GM12865 (cell line): ENCODE data around the gene ACAD10.
"Not testable (repeated sequence)": the region's sequence is repeated elsewhere in the genome, so short reads cannot be mapped to it uniquely, and the experiment has no call there.

Experiments used
- DNase-seq: peaks from one replicate; pipeline ENCODE4 v3.0.0; 2010; ENCODE audit warnings: low read depth
- H3K4me3 ChIP-seq: 2 replicates; pipeline ENCODE4 v1.5.1; 2011; ENCODE audit warnings: mild to moderate bottlenecking, low read depth, low read length, control low read depth
- TF ChIP-seq, protein P1 (sequence below): IDR thresholded peaks from 2 replicates; pipeline ENCODE4 v1.5.1; 2011; ENCODE audit warnings: low read length, control low read depth, low read depth, inconsistent platforms; ENCODE audit not compliant: insufficient read depth; ENCODE audit errors: missing control alignments

ACAD10 gene

DNA sequence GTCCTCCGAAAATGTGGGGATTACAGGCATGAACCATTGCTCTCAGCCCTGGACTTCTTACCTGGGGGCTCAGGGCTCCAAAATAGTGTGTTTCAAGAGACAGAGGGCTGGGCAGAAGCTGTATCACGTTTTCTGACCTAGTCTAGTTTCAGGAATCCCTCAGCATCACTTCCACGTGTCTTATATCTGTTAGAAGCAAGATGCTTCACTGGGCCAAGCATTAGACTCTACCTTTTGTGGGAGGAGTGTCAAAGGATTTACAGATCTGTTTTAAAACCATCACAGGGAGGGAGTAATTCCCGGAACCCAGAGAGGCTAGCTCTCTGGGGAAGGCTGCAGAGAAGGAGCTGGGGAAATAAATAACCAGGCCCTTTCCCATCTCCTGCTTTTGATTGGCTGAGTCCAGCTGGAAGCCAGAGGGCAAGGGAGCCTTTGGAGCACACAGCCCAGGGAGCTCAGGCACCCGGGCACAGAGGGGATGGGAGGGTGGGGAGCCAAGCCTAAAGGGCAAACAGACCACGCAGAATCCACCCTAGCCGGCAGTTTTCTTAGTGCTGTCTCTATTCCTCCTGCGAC is 47.6 kb downstream of the ACAD10 start:
- H3K4me3 ChIP-seq, result no peak overlapping the region
- no peak for DNase-seq
- TF ChIP-seq, protein P1, sequence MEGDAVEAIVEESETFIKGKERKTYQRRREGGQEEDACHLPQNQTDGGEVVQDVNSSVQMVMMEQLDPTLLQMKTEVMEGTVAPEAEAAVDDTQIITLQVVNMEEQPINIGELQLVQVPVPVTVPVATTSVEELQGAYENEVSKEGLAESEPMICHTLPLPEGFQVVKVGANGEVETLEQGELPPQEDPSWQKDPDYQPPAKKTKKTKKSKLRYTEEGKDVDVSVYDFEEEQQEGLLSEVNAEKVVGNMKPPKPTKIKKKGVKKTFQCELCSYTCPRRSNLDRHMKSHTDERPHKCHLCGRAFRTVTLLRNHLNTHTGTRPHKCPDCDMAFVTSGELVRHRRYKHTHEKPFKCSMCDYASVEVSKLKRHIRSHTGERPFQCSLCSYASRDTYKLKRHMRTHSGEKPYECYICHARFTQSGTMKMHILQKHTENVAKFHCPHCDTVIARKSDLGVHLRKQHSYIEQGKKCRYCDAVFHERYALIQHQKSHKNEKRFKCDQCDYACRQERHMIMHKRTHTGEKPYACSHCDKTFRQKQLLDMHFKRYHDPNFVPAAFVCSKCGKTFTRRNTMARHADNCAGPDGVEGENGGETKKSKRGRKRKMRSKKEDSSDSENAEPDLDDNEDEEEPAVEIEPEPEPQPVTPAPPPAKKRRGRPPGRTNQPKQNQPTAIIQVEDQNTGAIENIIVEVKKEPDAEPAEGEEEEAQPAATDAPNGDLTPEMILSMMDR, result no peak

- H3K4me3 ChIP-seq, DNase-seq: not testable (repeated sequence)
These were observed 53.7 kb downstream of the ACAD10 start for GRCh38 chr12:111739524-111739923.

DNA sequence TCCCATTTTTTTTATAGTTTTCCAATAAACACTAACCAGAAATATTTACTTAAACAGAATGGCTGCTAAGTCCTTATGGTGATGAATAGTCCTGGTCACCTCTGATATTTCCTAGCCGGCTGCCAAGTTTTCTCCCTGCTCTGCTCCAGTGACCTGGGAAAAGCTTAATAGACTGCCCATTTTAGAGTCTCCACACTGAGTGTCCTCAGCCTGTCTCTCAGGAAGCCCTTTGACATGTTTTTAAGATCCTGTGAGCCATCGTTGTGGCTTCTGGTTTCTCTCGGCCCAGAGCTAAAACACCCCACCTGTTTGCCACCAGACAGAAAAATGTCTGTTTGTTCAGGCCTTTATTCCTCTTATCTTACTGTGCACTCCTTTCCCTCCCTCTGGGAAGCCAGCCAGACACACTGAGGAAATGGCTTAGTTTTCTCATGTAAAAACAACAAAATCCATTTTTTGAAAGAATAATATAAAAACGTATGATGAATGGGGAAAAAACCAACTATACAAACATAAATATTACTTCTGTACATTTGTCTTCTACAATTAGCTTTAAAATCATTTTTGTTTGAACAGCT is 55.5 kb downstream of the ACAD10 start:
- no peak for DNase-seq
- TF ChIP-seq, protein P1, result no peak
- H3K4me3 ChIP-seq, result no peak overlapping the region

DNA sequence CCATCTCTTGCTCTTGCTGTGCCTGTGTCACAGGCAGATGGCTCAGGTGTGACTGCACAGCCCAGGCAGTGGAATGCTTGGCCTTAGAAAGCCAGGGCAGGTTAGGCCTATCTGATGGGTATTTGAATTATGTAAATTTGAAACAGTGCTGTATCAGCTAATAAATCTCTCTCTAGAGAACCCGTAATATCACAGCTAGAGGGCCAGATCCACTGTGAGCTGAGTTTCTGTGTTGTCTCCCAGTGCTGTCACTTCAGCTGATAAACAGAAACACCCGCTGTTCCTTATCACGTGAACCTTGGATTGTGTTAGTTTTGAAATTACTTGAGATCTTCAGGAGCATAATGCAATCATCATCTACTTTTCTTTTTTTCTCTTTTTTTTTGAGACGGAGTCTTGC is 59.4 kb downstream of the ACAD10 start:
- no peak overlapping the region for H3K4me3 ChIP-seq
- TF ChIP-seq, protein P1, result no peak
- DNase-seq, result no peak

GRCh38 chr12:111747333-111747732 is 61.5 kb downstream of the ACAD10 start:
- no peak for DNase-seq
- no peak overlapping the region for H3K4me3 ChIP-seq
- TF ChIP-seq, protein P1, result no peak

DNA sequence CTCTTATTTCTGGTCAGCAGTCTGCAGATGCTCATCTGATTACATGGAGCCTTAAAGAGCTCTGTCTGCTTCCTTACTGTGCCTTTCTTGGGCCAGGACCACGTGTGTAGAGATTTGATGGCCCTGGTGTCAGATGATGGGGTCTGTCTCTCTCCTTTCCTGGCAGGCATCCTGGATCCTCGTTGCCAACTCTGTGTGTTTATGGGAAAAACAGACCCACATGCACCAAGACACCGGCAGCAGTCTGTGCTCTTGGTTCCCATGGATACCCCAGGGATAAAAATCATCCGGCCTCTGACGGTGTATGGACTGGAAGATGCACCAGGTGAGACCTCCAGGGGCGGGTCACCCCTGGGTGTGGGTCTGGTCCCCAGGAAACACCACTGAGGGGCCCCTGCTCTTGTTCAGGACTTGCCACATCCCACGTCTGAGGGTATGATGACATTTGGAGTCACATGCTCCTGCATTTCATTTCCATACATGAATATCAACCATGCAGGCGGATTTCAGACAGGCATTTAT is 62.4 kb downstream of the ACAD10 start:
- no peak for DNase-seq
- TF ChIP-seq, protein P1, result no peak
- H3K4me3 ChIP-seq, result no peak overlapping the region

- no peak for DNase-seq
- TF ChIP-seq, protein P1, result no peak
- no peak overlapping the region for H3K4me3 ChIP-seq
These were observed 63.0 kb downstream of the ACAD10 start for GRCh38 chr12:111748867-111749266.
